IPS DF 19.7 (cell line): ENCODE results near the gene PRUNE1.

Experiments used
- DNase-seq: peaks from one replicate; pipeline ENCODE4 v3.0.0-alpha.2; 2013; ENCODE audit warnings: low read depth, low spot score

The PRUNE1 gene

DNA sequence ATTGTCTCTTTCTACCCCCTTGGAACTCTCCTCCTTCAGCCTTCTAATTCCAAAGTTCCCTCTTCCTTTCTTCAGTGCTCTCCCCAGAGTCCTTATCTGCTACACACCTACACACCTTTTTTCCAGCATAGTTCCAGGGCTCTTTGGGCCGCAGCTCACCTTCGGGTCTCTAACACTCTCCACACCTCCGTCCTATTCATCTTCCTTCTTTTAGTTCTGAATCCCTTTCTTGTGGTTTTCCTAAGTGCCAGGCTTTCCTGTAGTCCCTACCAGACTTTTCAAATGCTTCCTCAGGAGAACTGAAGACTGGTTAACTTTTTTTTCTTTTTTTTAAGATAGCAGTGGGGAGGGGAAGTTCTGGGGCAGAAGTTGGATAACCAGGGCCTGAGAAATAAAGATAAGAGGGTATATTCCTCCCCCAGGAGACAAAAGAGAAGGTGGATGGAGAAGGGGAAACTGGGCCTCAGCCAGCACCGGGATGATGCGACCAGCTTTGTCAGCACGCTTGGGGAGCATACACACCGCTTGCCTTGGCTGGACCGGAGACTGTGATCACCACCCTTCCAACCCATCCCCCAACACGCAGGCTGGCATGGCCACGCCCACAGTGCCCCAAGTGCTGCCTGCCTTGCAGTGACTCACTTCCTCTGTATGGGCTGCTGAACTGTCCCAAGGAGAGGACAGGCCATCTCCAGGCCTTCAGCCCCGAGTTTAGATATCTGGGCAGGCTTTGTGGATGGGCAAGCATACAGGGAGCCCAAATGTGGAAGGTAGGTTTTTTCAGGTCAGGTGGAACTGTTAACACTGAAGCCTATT, 31.2 kb upstream of the PRUNE1 start:
- no peak for DNase-seq

GRCh38 chr1:150979092-150980056, 28.9 kb upstream of the PRUNE1 start:
- DNase-seq = no peak

GRCh38 chr1:150981177-150981804, 27.0 kb upstream of the PRUNE1 start:
- DNase-seq = peak; percentile 90

DNA sequence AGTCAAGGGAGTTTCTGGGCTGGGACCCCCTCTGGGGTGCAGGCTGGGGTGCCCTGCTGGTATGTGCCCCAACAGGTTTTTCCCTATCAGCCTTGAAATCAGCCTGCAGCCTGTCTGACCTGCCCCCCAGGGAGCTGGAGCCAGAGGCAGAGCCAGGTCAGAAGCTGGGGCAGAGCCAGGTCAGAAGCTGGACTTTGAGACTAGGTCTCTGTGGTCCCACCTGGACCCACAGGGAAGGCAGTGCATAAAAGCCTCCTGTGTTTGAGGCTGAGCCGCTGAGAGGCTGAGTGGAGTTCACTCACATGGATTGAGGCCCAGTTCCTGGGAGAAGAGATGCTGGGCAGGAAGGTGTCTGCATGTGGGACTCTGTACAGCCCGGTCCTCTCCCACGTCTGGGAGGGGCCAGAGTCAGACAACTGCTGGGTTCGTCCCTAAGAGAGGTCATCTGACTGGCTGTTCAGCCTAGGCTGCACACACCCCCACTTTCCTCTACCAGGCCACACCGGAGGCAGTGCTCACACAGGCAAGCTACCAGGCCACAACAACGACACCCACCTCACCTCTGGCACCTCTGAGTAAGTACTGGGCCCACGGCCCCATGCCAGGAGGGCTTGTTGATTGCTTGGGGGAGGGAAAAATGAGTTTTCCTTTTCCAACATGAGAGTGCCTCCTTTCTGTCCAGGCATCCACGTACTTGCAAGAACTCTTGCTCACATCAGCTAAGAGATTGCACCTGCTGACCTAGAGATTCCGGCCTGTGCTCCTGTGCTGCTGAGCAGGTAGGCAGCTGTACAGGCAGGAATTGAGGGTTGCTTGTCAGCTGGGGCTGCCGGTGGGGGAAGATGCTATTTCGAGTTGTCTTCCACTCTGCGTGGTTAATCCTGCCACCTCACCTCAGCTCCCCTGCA, 26.2 kb upstream of the PRUNE1 start, which contains the start of gene ANXA9:
ANXA9 (plus strand) TSS at position 488 of the 908 bp plus-strand sequence. CDS start 814 bp downstream, outside the sequence.
- DNase-seq = no peak

DNA sequence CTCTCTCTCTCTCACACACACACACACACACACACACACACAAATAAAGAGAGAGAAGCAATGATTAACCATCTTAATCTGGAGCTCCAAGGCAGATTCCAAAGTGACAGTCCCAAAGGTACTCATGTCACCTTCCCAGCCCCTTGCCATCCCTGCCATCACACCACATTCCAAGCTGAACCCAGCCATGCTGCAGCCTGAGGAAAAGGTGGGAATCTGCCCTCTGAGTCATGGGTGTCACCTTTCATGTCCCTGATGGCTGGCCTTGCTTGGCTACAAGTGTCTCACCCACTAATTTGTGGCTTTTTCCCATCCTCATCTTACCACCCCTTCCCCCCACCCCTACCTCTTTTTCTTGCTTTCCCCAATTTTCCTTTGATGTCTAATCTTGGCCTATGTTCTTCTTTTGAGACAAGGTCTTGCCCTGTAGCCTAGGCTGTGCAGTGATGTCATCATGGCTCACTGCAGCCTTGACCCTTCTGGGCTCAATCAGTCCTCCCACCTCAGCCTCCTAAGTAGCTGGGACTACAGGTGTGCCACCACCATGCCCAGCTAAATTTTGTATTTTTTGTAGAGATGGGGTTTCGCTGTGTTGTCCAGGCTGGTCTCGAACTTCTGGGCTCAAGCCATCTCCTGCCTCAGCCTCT, 22.9 kb upstream of the PRUNE1 start:
- no peak for DNase-seq

DNA sequence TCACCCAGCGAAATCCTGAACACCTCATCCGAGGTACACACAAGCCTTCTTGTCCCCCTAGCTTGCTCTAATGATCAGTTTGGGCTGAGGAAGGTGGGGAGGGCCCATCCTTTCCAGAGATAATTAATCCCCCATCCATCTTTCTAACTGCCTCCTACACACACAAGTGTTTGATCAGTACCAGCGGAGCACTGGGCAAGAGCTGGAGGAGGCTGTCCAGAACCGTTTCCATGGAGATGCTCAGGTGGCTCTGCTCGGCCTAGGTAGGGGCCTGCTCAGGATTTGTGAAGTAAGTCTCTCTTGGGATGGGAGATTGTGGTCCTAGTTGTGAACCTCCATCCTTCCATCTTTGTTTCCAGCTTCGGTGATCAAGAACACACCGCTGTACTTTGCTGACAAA, 20.3 kb upstream of the PRUNE1 start:
- DNase-seq = no peak

GRCh38 chr1:150992626-150993025, 15.6 kb upstream of the PRUNE1 start:
- DNase-seq = no peak

DNA sequence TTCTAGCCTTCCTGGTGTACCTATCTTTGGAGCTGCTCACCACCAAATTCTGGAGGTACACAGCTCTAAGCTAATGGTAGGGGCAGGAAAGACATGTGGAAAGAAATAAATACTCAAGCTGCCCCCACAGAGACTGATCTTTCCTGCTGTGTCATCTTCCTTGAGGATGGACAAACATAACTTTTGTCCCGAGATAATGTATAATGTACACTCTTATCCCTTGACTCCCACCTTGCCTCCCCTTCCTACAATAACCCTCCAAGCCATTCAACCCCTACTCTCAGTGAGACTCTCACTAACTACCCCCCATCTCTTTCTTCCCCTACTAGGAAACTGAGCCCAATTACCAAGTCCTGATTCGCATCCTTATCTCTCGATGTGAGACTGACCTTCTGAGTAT, 14.0 kb upstream of the PRUNE1 start:
- no peak for DNase-seq

GRCh38 chr1:150995460-150995859, 12.8 kb upstream of the PRUNE1 start:
- DNase-seq = no peak

DNA sequence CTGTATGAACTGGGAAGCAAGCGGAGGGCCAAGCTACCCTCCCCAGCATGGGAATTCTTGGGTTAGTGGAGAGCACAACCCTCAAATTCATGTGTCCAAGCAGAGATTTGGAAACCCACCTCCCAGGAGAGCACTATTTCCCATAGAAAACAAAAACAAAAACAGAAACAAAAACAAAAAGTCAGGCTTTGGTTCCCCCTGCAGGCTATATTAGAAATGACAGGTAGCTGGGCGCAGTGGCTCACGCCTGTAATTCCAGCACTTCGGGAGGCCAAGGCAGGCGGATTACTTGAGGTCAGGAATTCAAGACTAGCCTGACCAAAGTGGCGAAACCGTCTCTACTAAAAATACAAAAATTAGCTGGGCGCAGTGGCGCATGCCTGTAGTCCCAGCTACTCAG, 12.4 kb upstream of the PRUNE1 start:
- DNase-seq = no peak

- DNase-seq = no peak
Measured at GRCh38 chr1:150997126-150997872, 10.9 kb upstream of the PRUNE1 start.

DNA sequence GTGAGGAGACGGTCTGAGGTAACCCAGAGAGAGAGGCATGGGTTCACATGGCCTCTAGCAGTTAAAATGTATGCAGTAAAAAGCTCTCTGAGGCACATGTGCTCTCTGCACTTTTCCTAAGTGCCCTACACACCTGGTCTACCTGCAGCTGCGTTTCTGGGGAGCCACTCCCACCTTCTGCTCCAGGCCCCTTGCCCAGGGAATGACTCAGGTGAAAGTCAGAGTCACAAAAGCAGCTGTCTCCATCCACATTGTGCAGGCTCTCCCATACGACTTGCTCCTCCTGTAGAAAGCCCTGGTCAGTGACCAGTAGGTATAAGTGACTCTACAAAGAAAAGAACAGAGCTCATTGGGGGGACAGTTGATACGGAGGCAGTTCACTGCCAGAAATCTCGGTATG, 10.3 kb upstream of the PRUNE1 start:
- no peak for DNase-seq

DNA sequence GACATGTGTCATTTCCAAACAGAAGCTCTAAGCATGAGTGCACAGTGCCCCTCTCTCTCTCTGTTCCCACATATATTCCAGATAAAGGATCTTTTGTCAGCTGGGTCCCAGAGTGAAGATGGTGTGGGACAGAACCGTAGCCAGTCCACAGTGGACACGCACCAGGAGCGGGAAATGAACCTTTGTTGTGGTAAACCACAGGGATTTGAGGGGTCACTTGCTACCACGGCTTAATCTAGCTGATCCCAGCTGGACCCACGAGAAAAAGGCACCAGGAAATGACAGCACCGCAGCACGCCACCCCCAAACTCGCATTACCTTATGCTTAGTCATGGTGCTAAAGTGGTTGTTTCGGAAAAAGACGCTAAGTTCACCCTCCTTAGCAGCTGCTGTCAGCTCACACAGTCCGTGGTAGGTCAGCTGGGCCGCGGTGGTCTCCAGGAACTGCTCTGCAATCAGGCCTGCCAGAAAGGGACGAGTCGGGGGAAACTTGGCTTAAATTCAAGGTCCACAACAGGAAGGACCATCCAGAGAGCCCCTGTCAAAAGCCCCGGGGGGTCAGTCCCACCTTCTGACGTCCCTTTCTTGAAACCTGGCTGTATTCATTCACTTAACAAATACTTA, 9.1 kb upstream of the PRUNE1 start:
- no peak for DNase-seq

DNA sequence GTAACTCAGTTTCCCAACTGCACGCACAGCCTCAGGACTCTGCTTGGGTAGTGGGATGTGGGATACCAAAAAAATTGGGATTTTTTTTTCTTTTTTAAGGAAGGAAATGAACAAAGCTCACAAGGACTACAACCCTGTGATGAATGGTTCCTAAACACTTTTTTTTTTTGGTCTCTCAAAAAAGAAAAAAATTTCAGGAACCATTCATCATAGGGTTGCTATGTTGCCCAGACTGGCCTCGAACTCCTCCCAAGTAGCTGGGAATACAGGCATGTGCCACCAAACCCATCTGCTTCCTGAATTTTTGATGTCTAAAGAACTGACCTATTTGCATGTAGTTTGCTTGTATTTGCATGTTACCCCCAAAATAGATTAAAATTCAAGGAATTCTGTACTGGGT, 8.3 kb upstream of the PRUNE1 start:
- DNase-seq = no peak

GRCh38 chr1:151000408-151000807, 7.8 kb upstream of the PRUNE1 start:
- DNase-seq = no peak

DNA sequence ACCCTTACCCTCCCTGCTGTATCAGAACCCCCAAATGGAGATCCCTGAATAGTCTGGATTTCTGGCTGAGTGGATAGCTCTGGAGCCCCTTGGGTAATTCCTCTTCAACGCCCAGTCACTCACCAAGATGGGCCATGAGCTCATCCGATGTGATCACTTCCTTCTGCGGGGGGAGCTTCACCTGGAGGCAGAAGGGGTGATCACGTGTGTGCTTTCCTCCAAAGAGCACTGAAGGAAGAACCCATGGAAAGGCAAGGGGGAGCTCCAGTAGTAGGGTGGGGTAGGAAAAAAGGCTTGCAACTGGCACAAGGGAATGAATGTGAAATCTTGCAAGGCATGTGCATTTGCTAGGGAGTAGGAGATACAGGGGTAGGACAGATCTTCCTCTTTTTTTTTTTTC, 6.6 kb upstream of the PRUNE1 start:
- DNase-seq = no peak

GRCh38 chr1:151002051-151002450, 6.2 kb upstream of the PRUNE1 start:
- no peak for DNase-seq

GRCh38 chr1:151002611-151003010, 5.6 kb upstream of the PRUNE1 start:
- DNase-seq = no peak

- DNase-seq = no peak
Measured at GRCh38 chr1:151003180-151003579, 5.1 kb upstream of the PRUNE1 start.
